Stimulated activated effector memory CD8-positive, alpha-beta T cell treated with anti-CD3 and anti-CD28 coated beads, Interleukin-12 subunit alpha, Interleukin-12 subunit beta, amount 100 ng/mL, for 72 hours (primary cell): Measurements from ENCODE around the gene MTA2.
"Not testable (repeated sequence)": the region's sequence is repeated elsewhere in the genome, so short reads cannot be mapped to it uniquely, and the experiment has no call there.

Source experiments
- ATAC-seq: fragments of 150-1000 bp; cut with Tn5 transposase; 2 replicates; pipeline ENCODE4 v1.10.0; 2021
- DNase-seq, 2 donors: peaks; one replicate each; pipeline ENCODE4 v3.0.0; 2021 to 2022; ENCODE audit warnings: low spot score in 2 of 2
- H3K27ac Mint-ChIP-seq: one replicate; pipeline ENCODE4 v1.8.0; 2022; ENCODE audit warnings: mild to moderate bottlenecking, mixed read lengths
- H3K36me3 Mint-ChIP-seq: one replicate; pipeline ENCODE4 v1.8.0; 2022; ENCODE audit warnings: mild to moderate bottlenecking, mixed read lengths
- H3K4me1 Mint-ChIP-seq: one replicate; pipeline ENCODE4 v1.8.0; 2022; ENCODE audit warnings: mixed read lengths
- H3K4me3 Mint-ChIP-seq: one replicate; pipeline ENCODE4 v1.8.0; 2022; ENCODE audit warnings: mild to moderate bottlenecking, mixed read lengths
- H3K9me3 Mint-ChIP-seq: one replicate; pipeline ENCODE4 v1.8.0; 2022; ENCODE audit warnings: mixed read lengths

MTA2 gene

GRCh38 chr11:62570903-62571302 lies 30.8 kb downstream of the MTA2 start:
- H3K9me3 Mint-ChIP-seq, ATAC-seq, DNase-seq: not testable (repeated sequence)
- Mint-ChIP-seq H3K36me3 (peaks cover 91% of the 10 kb centered on the region), H3K4me1 (peaks cover 77% of the 10 kb centered on the region), H3K4me3 (peak overlapping the region; percentile 99), H3K27ac (peak overlapping the region; percentile 99)

GRCh38 chr11:62569611-62570010 lies 32.1 kb downstream of the MTA2 start:
- Mint-ChIP-seq H3K4me1 (peaks cover 70% of the 10 kb centered on the region), H3K36me3 (peaks cover 100% of the 10 kb centered on the region), H3K27ac (peak overlapping the region; percentile 52), H3K4me3 (no peak overlapping the region), H3K9me3 (no peaks in the 10 kb centered on the region)
- DNase-seq (no peak), ATAC-seq (no peak)

- DNase-seq (no peak), ATAC-seq (peak; percentile 68)
- peaks cover 54% of the 10 kb centered on the region for H3K4me1 Mint-ChIP-seq
- H3K36me3 Mint-ChIP-seq, result peaks cover 100% of the 10 kb centered on the region
- H3K9me3 Mint-ChIP-seq, result no peaks in the 10 kb centered on the region
- peak overlapping the region; percentile 38 for H3K4me3 Mint-ChIP-seq
- H3K27ac Mint-ChIP-seq, result peak overlapping the region; percentile 76
Measured at GRCh38 chr11:62567018-62567633, 34.5 kb downstream of the MTA2 start.

GRCh38 chr11:62566247-62566646 lies 35.4 kb downstream of the MTA2 start:
- no peak overlapping the region for H3K4me3 Mint-ChIP-seq

GRCh38 chr11:62565100-62565802 lies 36.4 kb downstream of the MTA2 start:
- Mint-ChIP-seq H3K4me1 (peaks cover 54% of the 10 kb centered on the region), H3K9me3 (no peaks in the 10 kb centered on the region), H3K27ac (peak overlapping the region; percentile 76), H3K4me3 (no peak overlapping the region), H3K36me3 (peaks cover 100% of the 10 kb centered on the region)
- DNase-seq (no peak), ATAC-seq (no peak)

More at GRCh38 chr11:62566247-62566646, 35.4 kb downstream of the MTA2 start:
- DNase-seq (no peak), ATAC-seq (no peak)
- Mint-ChIP-seq H3K9me3 (no peaks in the 10 kb centered on the region), H3K4me1 (peaks cover 54% of the 10 kb centered on the region), H3K27ac (peak overlapping the region; percentile 76), H3K36me3 (peaks cover 100% of the 10 kb centered on the region)

- not testable (repeated sequence) for H3K9me3 Mint-ChIP-seq, ATAC-seq, H3K27ac Mint-ChIP-seq, H3K4me3 Mint-ChIP-seq, DNase-seq
- peaks cover 100% of the 10 kb centered on the region for H3K36me3 Mint-ChIP-seq
- H3K4me1 Mint-ChIP-seq, result peaks cover 71% of the 10 kb centered on the region
Measured at GRCh38 chr11:62561677-62562230, 39.9 kb downstream of the MTA2 start.

- peak overlapping the region; percentile 35 for H3K27ac Mint-ChIP-seq
- DNase-seq (peak in 1 of 2 donors; percentile 75), ATAC-seq (peak; percentile 27)
- H3K4me3 Mint-ChIP-seq, result no peak overlapping the region
- H3K36me3 Mint-ChIP-seq, result peaks cover 100% of the 10 kb centered on the region
- H3K9me3 Mint-ChIP-seq, result no peaks in the 10 kb centered on the region
- peaks cover 71% of the 10 kb centered on the region for H3K4me1 Mint-ChIP-seq
Measured at GRCh38 chr11:62560566-62561103, 41.0 kb downstream of the MTA2 start.

GRCh38 chr11:62559626-62560025 lies 42.0 kb downstream of the MTA2 start:
- H3K9me3 Mint-ChIP-seq, DNase-seq, ATAC-seq: not testable (repeated sequence)
- H3K36me3 Mint-ChIP-seq, result peaks cover 97% of the 10 kb centered on the region
- peak overlapping the region; percentile 97 for H3K27ac Mint-ChIP-seq
- peak overlapping the region; percentile 76 for H3K4me3 Mint-ChIP-seq
- peaks cover 78% of the 10 kb centered on the region for H3K4me1 Mint-ChIP-seq

- no peak for DNase-seq
- peak overlapping the region; percentile 76 for H3K4me3 Mint-ChIP-seq
- H3K36me3 Mint-ChIP-seq, result peaks cover 95% of the 10 kb centered on the region
- ATAC-seq, result no peak
- peaks cover 82% of the 10 kb centered on the region for H3K4me1 Mint-ChIP-seq
- H3K9me3 Mint-ChIP-seq, result no peaks in the 10 kb centered on the region
- H3K27ac Mint-ChIP-seq, result peak overlapping the region; percentile 97
Measured at GRCh38 chr11:62559204-62559603, 42.5 kb downstream of the MTA2 start.

GRCh38 chr11:62558669-62559068 lies 43.0 kb downstream of the MTA2 start:
- Mint-ChIP-seq H3K27ac (peak overlapping the region; percentile 97), H3K4me3 (peak overlapping the region; percentile 76), H3K4me1 (peaks cover 86% of the 10 kb centered on the region), H3K9me3 (no peaks in the 10 kb centered on the region), H3K36me3 (peaks cover 89% of the 10 kb centered on the region)
- ATAC-seq, result no peak
- no peak for DNase-seq

GRCh38 chr11:62556875-62557631 lies 44.6 kb downstream of the MTA2 start:
- peak overlapping the region; percentile 76 for H3K4me3 Mint-ChIP-seq
- DNase-seq (no peak), ATAC-seq (peak; percentile 50)
- H3K27ac Mint-ChIP-seq, result peak overlapping the region; percentile 97
- no peaks in the 10 kb centered on the region for H3K9me3 Mint-ChIP-seq
- peaks cover 80% of the 10 kb centered on the region for H3K36me3 Mint-ChIP-seq
- H3K4me1 Mint-ChIP-seq, result peaks cover 96% of the 10 kb centered on the region

- Mint-ChIP-seq H3K4me1 (peaks cover 96% of the 10 kb centered on the region), H3K9me3 (no peaks in the 10 kb centered on the region), H3K4me3 (peak overlapping the region; percentile 76), H3K27ac (peak overlapping the region; percentile 97), H3K36me3 (peaks cover 80% of the 10 kb centered on the region)
- peak; percentile 76 for ATAC-seq
- DNase-seq, result peak; percentile 63 to 93
Measured at GRCh38 chr11:62556108-62556874, 45.4 kb downstream of the MTA2 start.

- peak; percentile 18 for ATAC-seq
- peak overlapping the region; percentile 76 for H3K4me3 Mint-ChIP-seq
- DNase-seq, result peak in 1 of 2 donors; percentile 85
- H3K4me1 Mint-ChIP-seq, result peaks cover 96% of the 10 kb centered on the region
- peak overlapping the region; percentile 97 for H3K27ac Mint-ChIP-seq
- H3K9me3 Mint-ChIP-seq, result no peaks in the 10 kb centered on the region
- peaks cover 75% of the 10 kb centered on the region for H3K36me3 Mint-ChIP-seq
Measured at GRCh38 chr11:62555464-62556107, 46.1 kb downstream of the MTA2 start.
